Epithelial cell of proximal tubule (primary cell): ENCODE results near the gene CDK16. TPM values are rescaled to one million over a fixed set of nuclear protein-coding genes. Genes with fewer than 3 reads are reported as not detected.

ENCODE experiments used
- DNase-seq: peaks from one replicate; pipeline ENCODE4 v3.0.0-alpha.2; 2011; ENCODE audit warnings: low read depth
- H3K4me3 ChIP-seq: 2 replicates; pipeline ENCODE4 v1.5.1; 2011; ENCODE audit warnings: low read depth, mild to moderate bottlenecking, low read length
- total RNA-seq: library from RNA; depleted of rRNA; stranded (reverse); fragments of >200 nt; gene quantifications from 2 replicates; pipeline ENCODE4 v1.2.3, GENCODE V29; 2015
- TF ChIP-seq, protein P1 (sequence below): conservative IDR thresholded peaks from 2 replicates; pipeline ENCODE4 v1.5.1; 2012; ENCODE audit warnings: low read depth, mild to moderate bottlenecking, low read length

The CDK16 gene
- total RNA-seq, 1 donor from 2014 or later = 83.4 TPM

DNA sequence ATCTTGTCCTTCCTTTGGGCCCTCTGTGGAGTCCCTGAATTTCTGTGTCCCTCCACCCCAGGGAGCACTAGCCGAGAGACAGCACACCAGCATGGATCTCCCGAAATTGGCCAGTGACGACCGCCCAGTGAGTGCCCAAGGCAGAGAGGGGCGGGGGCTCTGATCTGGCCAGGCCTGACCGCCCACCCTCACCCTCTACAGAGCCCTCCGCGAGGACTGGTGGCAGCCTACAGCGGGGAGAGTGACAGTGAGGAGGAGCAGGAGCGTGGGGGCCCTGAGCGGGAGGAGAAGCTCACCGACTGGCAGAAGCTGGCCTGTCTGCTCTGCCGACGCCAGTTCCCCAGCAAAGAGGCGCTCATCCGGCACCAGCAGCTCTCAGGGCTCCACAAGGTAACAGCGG lies 33.2 kb upstream of the CDK16 start:
- DNase-seq = no peak
- H3K4me3 ChIP-seq = no peak overlapping the region
- TF ChIP-seq, protein P1, sequence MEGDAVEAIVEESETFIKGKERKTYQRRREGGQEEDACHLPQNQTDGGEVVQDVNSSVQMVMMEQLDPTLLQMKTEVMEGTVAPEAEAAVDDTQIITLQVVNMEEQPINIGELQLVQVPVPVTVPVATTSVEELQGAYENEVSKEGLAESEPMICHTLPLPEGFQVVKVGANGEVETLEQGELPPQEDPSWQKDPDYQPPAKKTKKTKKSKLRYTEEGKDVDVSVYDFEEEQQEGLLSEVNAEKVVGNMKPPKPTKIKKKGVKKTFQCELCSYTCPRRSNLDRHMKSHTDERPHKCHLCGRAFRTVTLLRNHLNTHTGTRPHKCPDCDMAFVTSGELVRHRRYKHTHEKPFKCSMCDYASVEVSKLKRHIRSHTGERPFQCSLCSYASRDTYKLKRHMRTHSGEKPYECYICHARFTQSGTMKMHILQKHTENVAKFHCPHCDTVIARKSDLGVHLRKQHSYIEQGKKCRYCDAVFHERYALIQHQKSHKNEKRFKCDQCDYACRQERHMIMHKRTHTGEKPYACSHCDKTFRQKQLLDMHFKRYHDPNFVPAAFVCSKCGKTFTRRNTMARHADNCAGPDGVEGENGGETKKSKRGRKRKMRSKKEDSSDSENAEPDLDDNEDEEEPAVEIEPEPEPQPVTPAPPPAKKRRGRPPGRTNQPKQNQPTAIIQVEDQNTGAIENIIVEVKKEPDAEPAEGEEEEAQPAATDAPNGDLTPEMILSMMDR = no peak

DNA sequence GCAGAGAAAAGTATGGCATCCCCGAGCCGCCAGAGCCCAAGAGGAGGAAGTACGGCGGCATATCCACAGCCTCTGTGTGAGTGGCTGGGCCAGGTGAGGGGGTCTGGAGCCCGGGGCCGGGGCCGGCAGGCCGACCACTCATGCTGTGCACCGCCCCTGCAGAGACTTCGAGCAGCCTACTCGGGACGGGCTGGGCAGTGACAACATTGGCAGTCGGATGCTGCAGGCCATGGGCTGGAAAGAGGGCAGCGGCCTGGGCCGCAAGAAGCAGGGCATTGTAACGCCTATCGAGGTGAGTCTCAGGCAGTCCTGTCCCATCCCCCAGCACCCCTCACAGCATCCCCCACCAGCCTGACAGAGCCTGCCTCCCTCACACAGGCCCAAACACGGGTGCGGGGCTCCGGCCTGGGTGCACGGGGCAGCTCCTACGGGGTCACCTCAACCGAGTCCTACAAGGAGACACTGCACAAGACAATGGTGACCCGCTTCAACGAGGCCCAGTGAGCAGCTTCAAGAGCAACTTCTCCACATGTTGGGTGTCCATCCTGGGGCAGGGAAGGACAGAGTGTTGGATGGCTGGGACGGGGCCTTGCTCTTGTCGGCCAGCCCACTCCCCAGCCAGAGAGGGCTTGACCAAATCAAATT lies 32.3 kb upstream of the CDK16 start:
- TF ChIP-seq, protein P1 = no peak
- H3K4me3 ChIP-seq = no peak overlapping the region
- DNase-seq = no peak

DNA sequence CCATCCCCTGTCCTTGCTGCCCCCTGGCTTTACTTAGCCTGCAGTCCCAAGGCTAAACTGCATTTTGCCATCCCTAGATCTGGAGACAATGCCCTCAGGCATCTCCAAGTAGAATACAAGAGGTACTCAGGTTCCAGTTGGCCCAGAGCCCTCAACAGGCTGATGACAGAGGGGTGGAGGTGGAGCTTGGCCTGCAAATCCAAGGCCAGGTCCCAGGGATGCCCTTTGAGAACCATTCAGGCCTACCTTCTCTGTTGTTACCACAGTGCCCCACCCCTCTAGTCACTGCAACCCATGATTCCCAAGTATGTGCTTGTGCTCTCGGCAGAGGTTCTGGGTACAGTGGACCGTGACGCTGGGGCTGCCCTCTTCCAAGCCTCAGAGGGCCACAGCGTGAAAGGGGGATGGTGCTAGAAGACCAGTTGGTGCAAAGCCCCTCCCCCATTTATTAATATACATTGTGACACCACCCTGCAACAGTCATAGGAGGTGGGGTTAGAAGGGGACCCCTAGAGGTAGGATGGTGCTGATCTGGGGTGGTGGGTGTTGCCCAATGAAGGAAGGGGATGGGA lies 31.3 kb upstream of the CDK16 start:
- TF ChIP-seq, protein P1 = no peak
- peak; percentile 53 for DNase-seq

DNA sequence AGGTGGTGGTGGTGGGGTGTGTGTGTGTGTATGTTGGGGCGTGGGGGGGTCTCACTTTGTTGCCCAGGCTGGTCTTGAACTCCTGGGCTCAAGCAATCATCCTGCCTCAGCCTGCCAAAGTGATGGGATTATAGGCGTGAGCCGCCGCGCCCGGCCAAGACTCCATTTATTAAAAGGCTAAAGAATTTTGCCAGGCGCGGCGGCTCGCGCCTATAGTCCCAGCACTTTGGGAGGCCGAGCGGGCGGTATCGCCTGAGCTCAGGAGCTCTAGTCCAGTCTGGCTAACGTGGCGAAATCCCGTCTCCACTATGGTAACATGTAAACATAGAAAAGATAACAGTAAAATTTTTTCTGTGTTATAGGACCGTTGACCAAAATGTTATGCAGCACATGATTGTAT lies 28.6 kb upstream of the CDK16 start:
- no peak for DNase-seq
- H3K4me3 ChIP-seq = no peak overlapping the region
- TF ChIP-seq, protein P1 = no peak

More for the DNA sequence above, 31.3 kb upstream of the CDK16 start:
- H3K4me3 ChIP-seq = no peak overlapping the region

DNA sequence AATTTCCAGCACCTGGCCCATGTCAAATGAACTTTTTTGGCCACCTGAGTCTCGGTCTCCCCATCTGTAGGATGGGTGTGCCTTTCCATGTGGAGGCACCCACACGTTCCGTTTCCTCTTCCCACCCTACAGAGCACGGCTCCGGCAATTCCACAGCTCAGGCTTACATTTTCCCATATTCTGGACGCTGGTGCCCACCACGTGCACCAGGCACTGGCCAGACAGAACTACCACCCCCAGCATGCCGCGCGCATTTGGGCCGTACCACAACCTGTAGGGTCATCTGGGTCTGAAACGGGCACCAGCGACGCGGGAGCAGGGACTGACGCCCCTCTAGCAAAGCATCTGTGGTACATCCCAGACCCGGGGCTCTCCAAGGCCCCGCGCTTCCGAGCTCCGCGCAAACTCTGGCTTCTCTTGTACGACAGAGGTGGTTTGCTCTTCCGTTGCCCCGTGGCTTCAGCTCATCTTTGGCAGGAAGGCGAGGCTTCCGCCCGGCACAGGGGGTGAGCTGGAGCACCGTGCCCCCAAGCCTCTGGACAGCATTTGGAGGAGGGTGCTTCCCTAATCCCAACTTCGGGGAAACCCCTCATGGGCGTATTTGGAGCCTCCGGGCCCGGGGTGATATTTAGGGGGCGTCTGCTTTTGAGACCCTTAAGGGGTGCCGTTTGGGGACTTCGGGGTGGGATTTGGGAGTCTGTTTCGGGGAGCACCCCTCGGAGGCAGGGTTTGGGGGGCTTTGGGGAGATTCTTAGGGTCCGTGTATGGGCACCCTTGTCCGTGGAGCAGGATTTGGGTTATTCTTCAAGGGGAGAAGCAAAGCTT lies 27.8 kb upstream of the CDK16 start:
- peak; percentile 51 for DNase-seq
- TF ChIP-seq, protein P1 = no peak
- peak overlapping the region; percentile 58 for H3K4me3 ChIP-seq

DNA sequence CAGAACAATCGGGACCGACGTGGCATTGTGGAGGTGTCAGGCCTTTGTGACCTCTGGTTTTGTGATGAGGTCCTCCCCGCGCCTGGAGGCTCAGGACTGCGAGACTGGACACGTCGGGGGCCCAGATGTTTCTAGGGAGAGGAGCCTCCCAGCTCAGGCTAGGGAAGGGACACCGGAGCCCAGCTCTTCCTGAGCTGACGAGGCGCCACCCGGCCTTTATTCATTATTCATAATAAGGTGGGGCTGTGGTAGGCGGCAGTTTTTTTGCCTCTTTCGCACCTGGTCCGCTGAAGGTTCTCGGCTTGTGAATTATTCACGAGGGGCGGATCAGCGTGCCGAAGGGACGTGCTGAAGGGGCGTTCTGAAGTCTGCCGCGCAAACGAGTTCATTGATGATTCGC lies 27.1 kb upstream of the CDK16 start:
- TF ChIP-seq, protein P1 = no peak
- no peak for DNase-seq
- H3K4me3 ChIP-seq = peak overlapping the region; percentile 58
